ENCODE data around the gene MORC3.

MORC3 gene

GRCh38 chr21:36320421-36321324 is 676 bp downstream of the MORC3 start:
- no peak for TF ChIP-seq CTCF (conservative IDR thresholded peaks at IDR 0.05; ENCODE audit: low read length)
- H3K4me3 ChIP-seq (ENCODE audit: low read length): peak overlapping the region; percentile 84
- DNase-seq (ENCODE audit: low read depth): peak; percentile 66

GRCh38 chr21:36321325-36322082 is 1.5 kb downstream of the MORC3 start:
- DNase-seq (ENCODE audit: low read depth): peak; percentile 17
- TF ChIP-seq CTCF (conservative IDR thresholded peaks at IDR 0.05; ENCODE audit: low read length): no peak
- peak overlapping the region; percentile 84 for H3K4me3 ChIP-seq (ENCODE audit: low read length)

GRCh38 chr21:36322083-36322424 is 2.1 kb downstream of the MORC3 start:
- TF ChIP-seq CTCF (conservative IDR thresholded peaks at IDR 0.05; ENCODE audit: low read length): no peak
- peak overlapping the region; percentile 84 for H3K4me3 ChIP-seq (ENCODE audit: low read length)

GRCh38 chr21:36323032-36323431 is 3.0 kb downstream of the MORC3 start:
- no peak for TF ChIP-seq CTCF (conservative IDR thresholded peaks at IDR 0.05; ENCODE audit: low read length)
- no peak for DNase-seq (ENCODE audit: low read depth)
- H3K4me3 ChIP-seq (ENCODE audit: low read length): no peak overlapping the region

More at GRCh38 chr21:36322083-36322424, 2.1 kb downstream of the MORC3 start:
- DNase-seq (ENCODE audit: low read depth): no peak

GRCh38 chr21:36325373-36326010 is 5.5 kb downstream of the MORC3 start:
- H3K4me3 ChIP-seq (ENCODE audit: low read length): no peak overlapping the region
- DNase-seq (ENCODE audit: low read depth): peak; percentile 42
- TF ChIP-seq CTCF (conservative IDR thresholded peaks at IDR 0.05; ENCODE audit: low read length): no peak

GRCh38 chr21:36330904-36331303 is 10.9 kb downstream of the MORC3 start:
- H3K4me3 ChIP-seq (ENCODE audit: low read length): no peak overlapping the region
- peak; percentile 86 for TF ChIP-seq CTCF (conservative IDR thresholded peaks at IDR 0.05; ENCODE audit: low read length)
- peak; percentile 61 for DNase-seq (ENCODE audit: low read depth)

Measured in AG10803 (cell line).